HepG2 (cell line): ENCODE data around the gene DPEP1. TPM values are rescaled to one million over a fixed set of nuclear protein-coding genes. Genes with fewer than 3 reads are reported as not detected.

ENCODE experiments used
- ATAC-seq: fragments of 200-7000 bp; cut with Tn5 transposase; 3 replicates; pipeline ENCODE4 v1.9.1; 2020; ENCODE audit warnings: mild to moderate bottlenecking, moderate library complexity
- BruUV-seq: library from RNA; stranded (reverse); fragments of 400-500 nt; replicated peaks from 2 replicates; lab custom pipeline; 2021; lab: Mats Ljungman, UMichigan
- CTCF ChIA-PET: fragments of 300-600 bp; formaldehyde crosslinking; extraction: SDS; loops from one replicate; lab custom pipeline; 2021; ENCODE audit warnings: low total read pairs, inconsistent platforms, low intra/inter-chr PET ratio; lab: Yijun Ruan, JAX
- POLR2A ChIA-PET: fragments of 350-600 bp; sonication (Branson Sonifier 250); formaldehyde crosslinking; loops from one replicate; lab custom pipeline; 2020; ENCODE audit warnings: antibody characterized with exemption, inconsistent platforms; lab: Yijun Ruan, JAX
- DNase-seq: peaks from one replicate; pipeline ENCODE4 v3.0.0-alpha.2; 2015; ENCODE audit warnings: low spot score
- FAIRE-seq: peaks from 3 replicates; lab custom pipeline; 2011; peaks lifted over from hg19 to GRCh38; lab: Jason Lieb, UNC
- H2AFZ ChIP-seq: one replicate; pipeline ENCODE4 v1.6.1; 2011; ENCODE audit warnings: low read length, inconsistent platforms
- H3K27ac ChIP-seq: fragments of 300-600 bp; 3 replicates; pipeline ENCODE4 v1.8.0; 2011; ENCODE audit warnings: mixed run types, mild to moderate bottlenecking, mixed read lengths, low read length, inconsistent platforms; ENCODE audit not compliant: insufficient read depth; ENCODE audit errors: extremely low read length
- H3K27me3 ChIP-seq, 2 experiments: fragments of 200-600 bp in 1 of 2; 2 replicates in 1 of 2; 3 replicates in 1 of 2; pipeline versions ENCODE4 v1.6.0 to v1.8.0; 2011; ENCODE audit warnings: low read length in 2 of 2, mild to moderate bottlenecking in 2 of 2, moderate library complexity in 2 of 2, inconsistent platforms in 1 of 2; ENCODE audit not compliant: insufficient read depth in 2 of 2, control insufficient read depth in 1 of 2
- H3K36me3 ChIP-seq, 2 experiments: fragments of 200-600 bp in 1 of 2; replicated peaks in 1 of 2; 2 replicates in 1 of 2; 3 replicates in 1 of 2; pipeline versions ENCODE4 v1.5.1 to v1.8.0; 2011; ENCODE audit warnings: low read length in 2 of 2, inconsistent platforms in 1 of 2; ENCODE audit not compliant: insufficient read depth in 2 of 2, control insufficient read depth in 1 of 2
- H3K4me1 ChIP-seq: 2 replicates; pipeline ENCODE4 v1.5.1; 2012; ENCODE audit warnings: low read length, inconsistent platforms; ENCODE audit not compliant: insufficient read depth
- H3K4me2 ChIP-seq: 2 replicates; pipeline ENCODE4 v1.6.0; 2011; ENCODE audit warnings: low read depth, low read length, inconsistent platforms
- H3K4me3 ChIP-seq, 3 experiments: fragments of 200-600 bp in 1 of 3; sonication (generic), shearing (Covaris generic) in 1 of 3; replicated peaks in 1 of 3; 2 replicates each; pipeline ENCODE4 v1.5.1; 2011 to 2016; ENCODE audit warnings: low read length in 3 of 3, inconsistent platforms in 2 of 3, low read depth in 2 of 3, mild to moderate bottlenecking in 2 of 3, control low read depth in 1 of 3, mixed read lengths in 1 of 3; ENCODE audit not compliant: insufficient read depth in 1 of 3
- H3K79me2 ChIP-seq: one replicate; pipeline ENCODE4 v1.6.1; 2011; ENCODE audit warnings: low read length, inconsistent platforms; ENCODE audit not compliant: insufficient read depth
- H3K9ac ChIP-seq: 2 replicates; pipeline ENCODE4 v1.6.0; 2011; ENCODE audit warnings: mild to moderate bottlenecking, low read depth, low read length, inconsistent platforms; ENCODE audit not compliant: insufficient read depth
- H3K9me3 ChIP-seq: 2 replicates; pipeline ENCODE4 v1.5.1; 2012; ENCODE audit warnings: mild to moderate bottlenecking, low read length
- H4K20me1 ChIP-seq: 2 replicates; pipeline ENCODE4 v1.6.0; 2011; ENCODE audit warnings: inconsistent platforms, mild to moderate bottlenecking, low read length, moderate library complexity; ENCODE audit not compliant: insufficient read depth
- ARID5B ChIP-seq: IDR thresholded peaks from 2 replicates; pipeline ENCODE4 v1.4.0; 2020; ENCODE audit warnings: mild to moderate bottlenecking, missing genetic modification reagents
- HNF1B ChIP-seq: sonication (generic); formaldehyde crosslinking; IDR thresholded peaks from 2 replicates; pipeline ENCODE4 v1.5.1; 2020; ENCODE audit warnings: mild to moderate bottlenecking, moderate library complexity, missing genetic modification reagents
- MNT ChIP-seq: fragments of 450-650 bp; IDR thresholded peaks from 2 replicates; pipeline ENCODE4 v1.6.1; 2016
- NFKB2 ChIP-seq: sonication (generic); formaldehyde crosslinking; IDR thresholded peaks from 2 replicates; pipeline ENCODE4 v1.4.0; 2020; ENCODE audit warnings: missing genetic modification reagents, borderline replicate concordance
- TCF7 ChIP-seq: sonication (generic); IDR thresholded peaks from 2 replicates; pipeline ENCODE4 v1.6.1; 2016; ENCODE audit warnings: antibody characterized with exemption, low read depth
- TEAD3 ChIP-seq: optimal IDR thresholded peaks from 2 replicates; pipeline ENCODE3; 2016; ENCODE audit warnings: borderline replicate concordance
- ZSCAN21 ChIP-seq: sonication (generic); formaldehyde crosslinking; IDR thresholded peaks from 2 replicates; pipeline ENCODE4 v1.8.0; 2022; ENCODE audit warnings: mild to moderate bottlenecking, missing genetic modification reagents, moderate library complexity, borderline replicate concordance
- WGBS: methylation state at CpG from one replicate; pipeline ENCODE4 v1.1.6; 2017; ENCODE audit warnings: low lambda C conversion rate; 5-methylcytosine and 5-hydroxymethylcytosine counted together
- in situ Hi-C: cut with HindIII; loops from 2 replicates; pipeline ENCODE4 v1.10.0; 2017; ENCODE audit warnings: low pct_unique_long_range_greater_than_20kb; ENCODE audit not compliant: extremely low pct_ligation_motif_present
- intact Hi-C: fragments of 100-400 bp; cut with micrococcal nuclease; formaldehyde crosslinking; loops from one replicate; pipeline ENCODE4 v1.10.0; 2022; ENCODE audit not compliant: unreplicated experiment
- polyA plus RNA-seq, 8 experiments: library from polyadenylated mRNA; depleted of rRNA in 3 of 8; stranded (reverse) in 7 of 8; unstranded in 1 of 8; fragments of >200 nt; fragmentation: Illumina TruSeq in 4 of 8; extraction: Trizol in 4 of 8; gene quantifications; 2 replicates each; pipeline versions ENCODE4 v1.2.1 to v1.2.3, GENCODE V29; 2011 to 2016; ENCODE audit warnings: low read depth in 4 of 8, missing spikeins in 1 of 8, mixed read lengths in 1 of 8; ENCODE audit not compliant: insufficient read depth in 1 of 8
- total RNA-seq, 5 experiments: library from RNA; depleted of rRNA; stranded (reverse); fragments of >200 nt; fragmentation: Illumina TruSeq; extraction: Trizol; gene quantifications; 2 replicates each; pipeline ENCODE4 v1.2.3, GENCODE V29; 2016; ENCODE audit warnings: low read depth in 1 of 5

DPEP1 gene
- total and polyA plus RNA-seq, 2 of the 13 experiments (the other 11 are each of a cell fraction or from before 2014, with no cell fraction given) = 37.6 to 52.2 TPM

GRCh38 chr16:89602952-89603590 lies 10.4 kb upstream of the DPEP1 start:
- TF ChIP-seq NFKB2 (CRISPR knock-in tag) (no peak), MNT (peak; percentile 89), ZSCAN21 (CRISPR knock-in tag) (peak; percentile 46)
- TF ChIP-seq, all 625 proteins: peak for 2
- peak overlapping the region; percentile 18; the same call in 1 of the 2 replicates for H3K4me2 ChIP-seq
- no peaks in the 10 kb centered on the region for H4K20me1 ChIP-seq
- H3K9ac ChIP-seq = no peak overlapping the region
- in situ Hi-C loops (loop anchor here (5.0 kb wide), 1 partner anchor 39 kb away; no protein-coding TSS in a partner anchor), intact Hi-C loops (no loop called here)
- H3K4me3 ChIP-seq = peak overlapping the region in 1 of 3 experiments; percentile 6; a peak in 1 of 6 replicates
- DNase-seq = no peak
- H2AFZ ChIP-seq = no peak overlapping the region
- peaks cover 8 to 28% of the 10 kb centered on the region in 2 experiments for H3K27me3 ChIP-seq
- no peaks in the 10 kb centered on the region for H3K79me2 ChIP-seq
- POLR2A ChIA-PET = no interaction called here
- no TSS peak for BruUV-seq
- peak; percentile 2; the same call in 2 of the 3 replicates for ATAC-seq
- H3K9me3 ChIP-seq = no peaks in the 10 kb centered on the region
- H3K27ac ChIP-seq = no peak overlapping the region
- no peak for FAIRE-seq
- CTCF ChIA-PET = no interaction called here
- 33% methylated on average over 5 of the region's 5 CpGs for WGBS
- peaks cover 30% of the 10 kb centered on the region for H3K4me1 ChIP-seq
- H3K36me3 ChIP-seq = no peaks in the 10 kb centered on the region

GRCh38 chr16:89604764-89605163 lies 8.7 kb upstream of the DPEP1 start:
- Histone ChIP-seq H3K4me2 (no peak overlapping the region), H3K9ac (no peak overlapping the region), H3K27ac (no peak overlapping the region), H4K20me1 (no peaks in the 10 kb centered on the region), H3K79me2 (no peaks in the 10 kb centered on the region), H3K36me3 (no peaks in the 10 kb centered on the region), H3K9me3 (no peaks in the 10 kb centered on the region), H3K4me3 (no peak overlapping the region), H3K27me3 (peaks cover 8 to 30% of the 10 kb centered on the region in 2 experiments), H3K4me1 (peaks cover 37% of the 10 kb centered on the region), H2AFZ (no peak overlapping the region)
- intact Hi-C loops = no loop called here
- ATAC-seq (no peak), FAIRE-seq (no peak), DNase-seq (no peak)
- BruUV-seq = no TSS peak
- CTCF ChIA-PET = no interaction called here
- WGBS = 28% methylated on average over 11 of the region's 16 CpGs
- in situ Hi-C loops = loop anchor here (5.0 kb wide), 1 partner anchor 38 kb away; no protein-coding TSS in a partner anchor
- POLR2A ChIA-PET = no interaction called here
- TF ChIP-seq TEAD3 (CRISPR knock-in tag) (no peak), ARID5B (CRISPR knock-in tag) (no peak), TCF7 (no peak), HNF1B (CRISPR knock-in tag) (no peak)
